DOHH2 (cell line): Measurements from ENCODE around the gene MYO18B.

ENCODE experiments used
- H3F3A ChIP-seq: fragments of 200-600 bp; sonication (generic), shearing (Covaris generic); 2 replicates; pipeline ENCODE4 v1.6.0; 2016; ENCODE audit warnings: antibody characterized with exemption, mild to moderate bottlenecking; ENCODE audit not compliant: control insufficient read depth, insufficient read depth
- H3K27ac ChIP-seq: fragments of 200-600 bp; sonication (generic); 2 replicates; pipeline ENCODE4 v1.5.1; 2014; ENCODE audit warnings: low read depth, mild to moderate bottlenecking, low read length, moderate library complexity
- H3K27me3 ChIP-seq: fragments of 200-600 bp; sonication (generic); 2 replicates; pipeline ENCODE4 v1.6.1; 2014; ENCODE audit warnings: mild to moderate bottlenecking, low read length, mixed read lengths; ENCODE audit not compliant: control insufficient read depth
- H3K36me3 ChIP-seq: fragments of 200-600 bp; sonication (generic); 2 replicates; pipeline ENCODE4 v1.6.1; 2014; ENCODE audit warnings: mild to moderate bottlenecking, low read length, moderate library complexity, mixed read lengths; ENCODE audit not compliant: control insufficient read depth
- H3K4me1 ChIP-seq: fragments of 200-600 bp; sonication (generic); 2 replicates; pipeline ENCODE4 v1.6.1; 2014; ENCODE audit warnings: mild to moderate bottlenecking, low read length, mixed read lengths; ENCODE audit not compliant: control insufficient read depth
- H3K4me2 ChIP-seq: fragments of 200-600 bp; sonication (generic); 2 replicates; pipeline ENCODE4 v1.6.0; 2014; ENCODE audit warnings: mild to moderate bottlenecking, low read length, moderate library complexity
- H3K4me3 ChIP-seq: fragments of 200-600 bp; sonication (generic); 2 replicates; pipeline ENCODE4 v1.5.1; 2014; ENCODE audit warnings: mild to moderate bottlenecking, low read length, mixed read lengths
- H3K79me2 ChIP-seq: fragments of 200-600 bp; sonication (generic); 2 replicates; pipeline ENCODE4 v1.6.1; 2014; ENCODE audit warnings: mild to moderate bottlenecking, low read length, mixed read lengths; ENCODE audit not compliant: control insufficient read depth
- H3K9me2 ChIP-seq: fragments of 200-600 bp; sonication (generic); replicated peaks from 2 replicates; pipeline ENCODE4 v1.6.1; 2014; ENCODE audit warnings: mild to moderate bottlenecking, low read length, mixed read lengths; ENCODE audit not compliant: control insufficient read depth
- H3K9me3 ChIP-seq: fragments of 200-600 bp; sonication (generic); 2 replicates; pipeline ENCODE4 v1.6.1; 2014; ENCODE audit warnings: antibody characterized with exemption, low read length, mixed read lengths; ENCODE audit not compliant: control insufficient read depth, insufficient read depth
- H4K20me1 ChIP-seq: fragments of 200-600 bp; sonication (generic); 2 replicates; pipeline ENCODE4 v1.6.0; 2014; ENCODE audit warnings: low read depth, mild to moderate bottlenecking, antibody characterized with exemption, low read length, moderate library complexity; ENCODE audit not compliant: control insufficient read depth, insufficient read depth
- EZH2phosphoT487 ChIP-seq: fragments of 200-600 bp; sonication (generic); IDR thresholded peaks from 2 replicates; pipeline ENCODE4 v1.6.1; 2017; ENCODE audit warnings: borderline replicate concordance, mild to moderate bottlenecking, antibody characterized with exemption, low read length, moderate library complexity, mixed read lengths
- TF ChIP-seq, protein P1 (sequence below): fragments of 200-600 bp; sonication (generic); IDR thresholded peaks from one replicate; pipeline ENCODE4 v1.5.1; 2014; ENCODE audit warnings: antibody characterized with exemption, mild to moderate bottlenecking, low read depth, low read length; ENCODE audit not compliant: poor library complexity, severe bottlenecking

MYO18B gene

GRCh38 chr22:25712661-25713400 is 29.2 kb upstream of the MYO18B start:
- Histone ChIP-seq H3K4me2 (no peak overlapping the region), H3F3A (no peaks in the 10 kb centered on the region), H3K4me1 (no peaks in the 10 kb centered on the region), H3K36me3 (no peaks in the 10 kb centered on the region), H3K27ac (no peak overlapping the region), H3K27me3 (no peaks in the 10 kb centered on the region), H3K9me3 (no peaks in the 10 kb centered on the region), H3K4me3 (no peak overlapping the region), H4K20me1 (no peaks in the 10 kb centered on the region), H3K79me2 (no peaks in the 10 kb centered on the region), H3K9me2 (no peaks in the 10 kb centered on the region)
- no peak for TF ChIP-seq EZH2phosphoT487
- TF ChIP-seq, protein P1, sequence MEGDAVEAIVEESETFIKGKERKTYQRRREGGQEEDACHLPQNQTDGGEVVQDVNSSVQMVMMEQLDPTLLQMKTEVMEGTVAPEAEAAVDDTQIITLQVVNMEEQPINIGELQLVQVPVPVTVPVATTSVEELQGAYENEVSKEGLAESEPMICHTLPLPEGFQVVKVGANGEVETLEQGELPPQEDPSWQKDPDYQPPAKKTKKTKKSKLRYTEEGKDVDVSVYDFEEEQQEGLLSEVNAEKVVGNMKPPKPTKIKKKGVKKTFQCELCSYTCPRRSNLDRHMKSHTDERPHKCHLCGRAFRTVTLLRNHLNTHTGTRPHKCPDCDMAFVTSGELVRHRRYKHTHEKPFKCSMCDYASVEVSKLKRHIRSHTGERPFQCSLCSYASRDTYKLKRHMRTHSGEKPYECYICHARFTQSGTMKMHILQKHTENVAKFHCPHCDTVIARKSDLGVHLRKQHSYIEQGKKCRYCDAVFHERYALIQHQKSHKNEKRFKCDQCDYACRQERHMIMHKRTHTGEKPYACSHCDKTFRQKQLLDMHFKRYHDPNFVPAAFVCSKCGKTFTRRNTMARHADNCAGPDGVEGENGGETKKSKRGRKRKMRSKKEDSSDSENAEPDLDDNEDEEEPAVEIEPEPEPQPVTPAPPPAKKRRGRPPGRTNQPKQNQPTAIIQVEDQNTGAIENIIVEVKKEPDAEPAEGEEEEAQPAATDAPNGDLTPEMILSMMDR, result no peak

DNA sequence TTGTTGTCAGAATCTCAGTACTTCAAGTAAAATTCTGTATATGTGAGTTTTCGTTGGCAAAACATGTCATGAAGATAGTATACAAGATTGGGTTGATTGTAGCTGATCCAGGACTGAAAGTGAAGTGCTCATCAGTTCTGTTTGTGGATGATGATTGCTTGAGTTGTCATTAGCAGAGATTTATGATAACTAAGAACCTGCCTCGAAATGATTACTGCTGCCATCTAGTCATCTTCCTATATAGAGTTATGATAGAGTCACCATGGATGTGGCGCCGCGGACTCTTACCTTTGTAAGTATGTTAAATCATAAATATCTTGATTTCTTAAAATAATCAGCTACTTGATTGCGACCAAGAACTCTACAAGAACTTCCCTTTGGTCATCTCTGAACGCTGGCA is 27.9 kb upstream of the MYO18B start:
- H3K4me1 ChIP-seq, result no peaks in the 10 kb centered on the region
- TF ChIP-seq, protein P1, result no peak
- no peak for TF ChIP-seq EZH2phosphoT487

GRCh38 chr22:25714739-25715138 is 27.2 kb upstream of the MYO18B start:
- H3K79me2 ChIP-seq, result no peaks in the 10 kb centered on the region
- H3F3A ChIP-seq, result no peaks in the 10 kb centered on the region
- H3K4me2 ChIP-seq, result no peak overlapping the region
- H4K20me1 ChIP-seq, result no peaks in the 10 kb centered on the region
- no peak overlapping the region for H3K4me3 ChIP-seq
- H3K27me3 ChIP-seq, result no peaks in the 10 kb centered on the region
- H3K9me3 ChIP-seq, result no peaks in the 10 kb centered on the region
- no peaks in the 10 kb centered on the region for H3K4me1 ChIP-seq
- H3K9me2 ChIP-seq, result no peaks in the 10 kb centered on the region
- H3K36me3 ChIP-seq, result no peaks in the 10 kb centered on the region
- H3K27ac ChIP-seq, result no peak overlapping the region
- TF ChIP-seq, protein P1, result no peak
- no peak for TF ChIP-seq EZH2phosphoT487

More for the DNA sequence above, 27.9 kb upstream of the MYO18B start:
- no peaks in the 10 kb centered on the region for H3K9me2 ChIP-seq
- H3K4me2 ChIP-seq, result no peak overlapping the region
- H3K27ac ChIP-seq, result no peak overlapping the region
- no peaks in the 10 kb centered on the region for H3K36me3 ChIP-seq
- no peaks in the 10 kb centered on the region for H3K79me2 ChIP-seq
- H3K27me3 ChIP-seq, result no peaks in the 10 kb centered on the region
- H3F3A ChIP-seq, result no peaks in the 10 kb centered on the region
- no peak overlapping the region for H3K4me3 ChIP-seq
- H4K20me1 ChIP-seq, result no peaks in the 10 kb centered on the region
- H3K9me3 ChIP-seq, result no peaks in the 10 kb centered on the region
